Left kidney (tissue), 2 donors: ENCODE measurements around the gene STK32B. TPM values are rescaled to one million over a fixed set of nuclear protein-coding genes. Genes with fewer than 3 reads are reported as not detected.

Experiments used
- DNase-seq: peaks from one replicate; pipeline ENCODE4 v3.0.0-alpha.2; 2013
- polyA plus RNA-seq: library from polyadenylated mRNA; unstranded; fragments of 120-200 nt; gene quantifications from one replicate; pipeline ENCODE4 v1.2.1, GENCODE V29; 2013; ENCODE audit not compliant: insufficient read length

Gene STK32B
- polyA plus RNA-seq, 1 donor: 11.1 TPM

- DNase-seq: no peak
Observed at GRCh38 chr4:5122114-5122513, 70.8 kb downstream of the STK32B start.

- DNase-seq: no peak
Observed at GRCh38 chr4:5124876-5125275, 73.6 kb downstream of the STK32B start.

- DNase-seq: no peak
Observed at GRCh38 chr4:5125321-5125720, 74.0 kb downstream of the STK32B start.

GRCh38 chr4:5126231-5126630 is 75.0 kb downstream of the STK32B start:
- no peak for DNase-seq

- DNase-seq: no peak
Observed at GRCh38 chr4:5126857-5127256, 75.6 kb downstream of the STK32B start.

- DNase-seq: no peak
Observed at GRCh38 chr4:5127556-5127955, 76.3 kb downstream of the STK32B start.

GRCh38 chr4:5128569-5128968 is 77.3 kb downstream of the STK32B start:
- no peak for DNase-seq

GRCh38 chr4:5133201-5133600 is 81.9 kb downstream of the STK32B start:
- no peak for DNase-seq

GRCh38 chr4:5133933-5134594 is 82.8 kb downstream of the STK32B start:
- DNase-seq: no peak

- no peak for DNase-seq
Observed at GRCh38 chr4:5134620-5135019, 83.3 kb downstream of the STK32B start.

GRCh38 chr4:5137226-5137625 is 85.9 kb downstream of the STK32B start:
- no peak for DNase-seq

GRCh38 chr4:5137927-5138326 is 86.6 kb downstream of the STK32B start:
- DNase-seq: peak; percentile 29

- DNase-seq: no peak
Observed at GRCh38 chr4:5138389-5138788, 87.1 kb downstream of the STK32B start.

- no peak for DNase-seq
Observed at GRCh38 chr4:5139141-5139540, 87.9 kb downstream of the STK32B start.

- no peak for DNase-seq
Observed at GRCh38 chr4:5141802-5142201, 90.5 kb downstream of the STK32B start.

- peak; percentile 37 for DNase-seq
Observed at GRCh38 chr4:5142726-5143125, 91.4 kb downstream of the STK32B start.

GRCh38 chr4:5143306-5143861 is 92.1 kb downstream of the STK32B start:
- no peak for DNase-seq

- no peak for DNase-seq
Observed at GRCh38 chr4:5143940-5144339, 92.7 kb downstream of the STK32B start.

GRCh38 chr4:5144384-5144783 is 93.1 kb downstream of the STK32B start:
- no peak for DNase-seq

GRCh38 chr4:5146248-5146647 is 95.0 kb downstream of the STK32B start:
- DNase-seq: no peak

GRCh38 chr4:5152521-5152920 is 101.2 kb downstream of the STK32B start:
- no peak for DNase-seq

- DNase-seq: no peak
Observed at GRCh38 chr4:5156682-5157081, 105.4 kb downstream of the STK32B start.

- DNase-seq: no peak
Observed at GRCh38 chr4:5157791-5158770, 106.8 kb downstream of the STK32B start.
